K562 treated with DMSO at 1 percent for 4 hours (cell line): ENCODE data around the gene MYO3A. TPM values are rescaled to one million over a fixed set of nuclear protein-coding genes. Genes with fewer than 3 reads are reported as not detected.

Experiments used
- total RNA-seq: library from RNA; unstranded; fragments of 300-600 nt; gene quantifications from 2 replicates; pipeline ENCODE4 v1.2.3, GENCODE V29; 2022; ENCODE audit not compliant: insufficient read depth

The MYO3A gene
- not detected in 2 replicates for total RNA-seq

GRCh38 chr10:25933653-25934608 lies at the start of gene MYO3A:
TSS of gene MYO3A (plus strand) at chr10:25934229. CDS start at chr10:25952111, 17,882 bp downstream.

GRCh38 chr10:26216585-26217395 lies 282.8 kb downstream of the MYO3A start, which contains the start of gene GAD2:
TSS of gene GAD2 (plus strand) at chr10:26216774. CDS start at chr10:26216810, 36 bp downstream.

